ENCODE results near the gene FDX1. TPM values are rescaled to one million over a fixed set of nuclear protein-coding genes. Genes with fewer than 3 reads are reported as not detected.

The FDX1 gene
- total RNA-seq, 2 experiments from 2014 or later: 10.2 to 10.6 TPM

DNA sequence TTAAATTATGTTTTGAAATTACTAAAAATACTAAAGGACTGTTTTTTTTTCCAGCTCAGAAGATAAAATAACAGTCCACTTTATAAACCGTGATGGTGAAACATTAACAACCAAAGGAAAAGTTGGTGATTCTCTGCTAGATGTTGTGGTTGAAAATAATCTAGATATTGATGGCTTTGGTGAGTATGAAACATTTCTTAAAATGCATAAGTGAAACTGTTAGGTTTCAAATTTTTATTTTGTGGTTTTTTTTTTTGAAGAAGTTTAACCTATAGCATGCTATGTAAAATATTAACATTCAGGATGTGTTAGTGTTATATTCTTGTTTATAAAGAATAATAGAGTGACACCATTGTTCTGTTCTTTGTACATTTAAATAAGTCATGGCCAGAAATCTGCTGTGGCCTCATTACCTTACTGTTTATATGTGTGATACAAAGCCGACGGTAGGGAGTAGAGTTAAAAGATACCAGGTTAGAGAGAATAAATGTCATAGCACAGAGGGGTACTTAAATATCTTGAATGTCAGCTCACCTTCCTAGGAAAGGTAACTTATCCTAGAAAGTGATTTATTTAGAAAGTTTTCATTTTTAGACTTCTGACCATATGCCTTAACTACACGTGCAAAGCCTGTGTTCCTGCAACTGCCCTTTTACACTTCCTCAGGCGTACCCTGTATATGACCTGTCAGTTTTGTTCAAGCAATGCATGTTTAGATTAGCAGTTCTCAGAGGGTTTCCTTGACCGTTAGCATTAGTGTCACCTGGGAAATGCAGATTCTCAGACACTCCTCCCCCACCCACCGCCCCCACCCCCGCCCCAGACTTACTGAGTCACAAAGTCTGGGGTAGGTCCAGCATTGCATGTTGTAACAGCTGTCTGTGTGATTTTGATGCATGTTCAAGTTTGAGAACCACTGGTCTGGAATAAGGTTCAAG lies 6.3 kb downstream of the FDX1 start:
- POLR2A ChIA-PET: no interaction called here
- intact Hi-C loops (cut with DNase I, micrococcal nuclease): loop anchor here in 1 of 2 experiments (10.0 kb wide), 1 partner anchor 141 kb away; the partner anchor contains the start of gene RDX
- H3K4me3 ChIP-seq (ENCODE audit: low read length): no peak overlapping the region
- TF ChIP-seq, protein P1, sequence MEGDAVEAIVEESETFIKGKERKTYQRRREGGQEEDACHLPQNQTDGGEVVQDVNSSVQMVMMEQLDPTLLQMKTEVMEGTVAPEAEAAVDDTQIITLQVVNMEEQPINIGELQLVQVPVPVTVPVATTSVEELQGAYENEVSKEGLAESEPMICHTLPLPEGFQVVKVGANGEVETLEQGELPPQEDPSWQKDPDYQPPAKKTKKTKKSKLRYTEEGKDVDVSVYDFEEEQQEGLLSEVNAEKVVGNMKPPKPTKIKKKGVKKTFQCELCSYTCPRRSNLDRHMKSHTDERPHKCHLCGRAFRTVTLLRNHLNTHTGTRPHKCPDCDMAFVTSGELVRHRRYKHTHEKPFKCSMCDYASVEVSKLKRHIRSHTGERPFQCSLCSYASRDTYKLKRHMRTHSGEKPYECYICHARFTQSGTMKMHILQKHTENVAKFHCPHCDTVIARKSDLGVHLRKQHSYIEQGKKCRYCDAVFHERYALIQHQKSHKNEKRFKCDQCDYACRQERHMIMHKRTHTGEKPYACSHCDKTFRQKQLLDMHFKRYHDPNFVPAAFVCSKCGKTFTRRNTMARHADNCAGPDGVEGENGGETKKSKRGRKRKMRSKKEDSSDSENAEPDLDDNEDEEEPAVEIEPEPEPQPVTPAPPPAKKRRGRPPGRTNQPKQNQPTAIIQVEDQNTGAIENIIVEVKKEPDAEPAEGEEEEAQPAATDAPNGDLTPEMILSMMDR (IDR thresholded peaks at IDR 0.05): no peak
- Mint-ChIP-seq H3K27me3 (no peaks in the 10 kb centered on the region), H3K9me3 (no peaks in the 10 kb centered on the region), H3K27ac (no peak overlapping the region), H3K4me1 (ENCODE audit: low read depth) (peaks cover 69% of the 10 kb centered on the region), H3K4me3 (no peak overlapping the region), H3K36me3 (ENCODE audit: low read depth) (peaks cover 53% of the 10 kb centered on the region)
- DNase-seq: no peak
- no peak overlapping the region for H3K27ac ChIP-seq (ENCODE audit: low read depth in 1 of 2, low read length in 2 of 2)
- peaks cover 32% of the 10 kb centered on the region for H3K36me3 ChIP-seq (ENCODE audit: insufficient read depth, low read length)
- no peaks in the 10 kb centered on the region for H3K27me3 ChIP-seq (ENCODE audit: control insufficient read depth in 1 of 2, insufficient read depth in 2 of 2, low read length in 2 of 2)
- H3K4me1 ChIP-seq (ENCODE audit: insufficient read depth, low read length): peaks cover 16% of the 10 kb centered on the region
- no peaks in the 10 kb centered on the region for H3K9me3 ChIP-seq (ENCODE audit: control insufficient read depth in 1 of 2, insufficient read depth in 1 of 2, low read length in 2 of 2)
- ATAC-seq (ENCODE audit: poor library complexity): no peak
- CTCF ChIA-PET: interaction anchor here (0.7 to 4.4 kb wide), 2 partner anchors 9 to 235 kb away, joined by 3 to 23 read pairs; no protein-coding TSS in a partner anchor

DNA sequence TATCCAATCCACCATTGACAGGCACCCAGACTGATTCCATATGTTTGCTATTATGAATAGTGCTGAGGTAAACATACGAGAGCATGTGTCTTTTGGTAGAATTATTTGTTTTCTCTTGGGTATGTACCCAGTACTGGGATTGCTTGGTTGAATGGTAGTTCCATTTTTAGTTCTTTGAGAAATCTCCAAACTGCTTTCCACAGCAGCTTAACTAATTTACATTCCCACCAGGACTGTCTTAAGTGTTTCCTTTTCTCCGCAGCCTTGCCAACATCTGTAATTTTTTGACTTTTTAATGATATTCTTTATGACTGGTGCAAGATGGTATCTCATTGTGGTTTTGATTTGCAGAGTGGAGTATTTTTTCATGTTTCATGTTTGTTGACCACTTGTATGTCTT lies 8.3 kb downstream of the FDX1 start:
- ChIA-PET POLR2A (no interaction called here), CTCF (no interaction called here)
- Mint-ChIP-seq H3K27ac (no peak overlapping the region), H3K36me3 (ENCODE audit: low read depth) (peaks cover 71% of the 10 kb centered on the region), H3K4me3 (no peak overlapping the region), H3K4me1 (ENCODE audit: low read depth) (peaks cover 66% of the 10 kb centered on the region), H3K9me3 (no peaks in the 10 kb centered on the region), H3K27me3 (no peaks in the 10 kb centered on the region)
- no peak for DNase-seq
- peaks cover 41% of the 10 kb centered on the region for H3K36me3 ChIP-seq (ENCODE audit: insufficient read depth, low read length)
- intact Hi-C loops (cut with DNase I, micrococcal nuclease): loop anchor here in 1 of 2 experiments (10.0 kb wide), 1 partner anchor 143 kb away; the partner anchor contains the start of gene RDX
- TF ChIP-seq, protein P1 (IDR thresholded peaks at IDR 0.05): no peak
- H3K4me1 ChIP-seq (ENCODE audit: insufficient read depth, low read length): peaks cover 12% of the 10 kb centered on the region
- ATAC-seq (ENCODE audit: poor library complexity): no peak
- H3K27ac ChIP-seq (ENCODE audit: low read depth in 1 of 2, low read length in 2 of 2): no peak overlapping the region
- H3K9me3 ChIP-seq (ENCODE audit: control insufficient read depth in 1 of 2, insufficient read depth in 1 of 2, low read length in 2 of 2): no peaks in the 10 kb centered on the region
- H3K27me3 ChIP-seq (ENCODE audit: control insufficient read depth in 1 of 2, insufficient read depth in 2 of 2, low read length in 2 of 2): no peaks in the 10 kb centered on the region
- H3K4me3 ChIP-seq (ENCODE audit: low read length): no peak overlapping the region

DNA sequence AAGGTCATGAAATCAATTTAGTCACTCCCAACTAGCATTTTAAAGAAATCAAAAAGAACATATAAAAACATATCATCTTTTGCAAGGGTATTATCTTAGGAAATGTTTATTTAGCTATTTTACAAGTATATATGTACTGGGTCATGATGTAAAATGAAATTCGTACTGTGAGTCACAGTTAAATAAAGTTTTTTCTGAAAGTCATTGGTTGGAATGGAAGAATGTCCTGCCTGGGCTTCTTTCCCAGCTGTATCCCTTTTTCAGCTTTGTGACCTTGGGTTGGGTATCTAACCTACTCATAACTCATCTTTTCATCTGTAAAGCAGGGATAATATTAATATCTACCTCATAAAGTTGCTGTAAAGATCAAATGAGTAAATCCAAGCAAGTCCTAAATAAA lies 15.7 kb downstream of the FDX1 start:
- no peak overlapping the region for H3K27ac ChIP-seq (ENCODE audit: low read depth in 1 of 2, low read length in 2 of 2)
- H3K36me3 ChIP-seq (ENCODE audit: insufficient read depth, low read length): peaks cover 22% of the 10 kb centered on the region
- H3K27me3 ChIP-seq (ENCODE audit: control insufficient read depth in 1 of 2, insufficient read depth in 2 of 2, low read length in 2 of 2): no peaks in the 10 kb centered on the region
- Mint-ChIP-seq H3K27ac (no peak overlapping the region), H3K4me3 (no peak overlapping the region), H3K9me3 (no peaks in the 10 kb centered on the region), H3K4me1 (ENCODE audit: low read depth) (peaks cover 46% of the 10 kb centered on the region), H3K27me3 (no peaks in the 10 kb centered on the region), H3K36me3 (ENCODE audit: low read depth) (peaks cover 66% of the 10 kb centered on the region)
- intact Hi-C loops (cut with DNase I, micrococcal nuclease): loop anchor here in 1 of 2 experiments (5.0 kb wide), 1 partner anchor 787 kb away; no protein-coding TSS in a partner anchor
- H3K9me3 ChIP-seq (ENCODE audit: control insufficient read depth in 1 of 2, insufficient read depth in 1 of 2, low read length in 2 of 2): no peaks in the 10 kb centered on the region
- CTCF ChIA-PET: interaction anchor here (1.0 kb wide), 1 partner anchor 15 kb away, joined by 5 read pairs; the partner anchor contains the start of gene FDX1
- no peaks in the 10 kb centered on the region for H3K4me1 ChIP-seq (ENCODE audit: insufficient read depth, low read length)
- ATAC-seq (ENCODE audit: poor library complexity) (no peak), DNase-seq (no peak)
- H3K4me3 ChIP-seq (ENCODE audit: low read length): no peak overlapping the region
- TF ChIP-seq, protein P1 (IDR thresholded peaks at IDR 0.05): no peak
- POLR2A ChIA-PET: interaction anchor here (1.3 kb wide), 1 partner anchor 16 kb away, joined by 3 read pairs; no protein-coding TSS in a partner anchor

Measured in CD4-positive, alpha-beta T cell (primary cell).